NCI-H1694 (cell line): ENCODE measurements around the gene TWIST2.

Experiments
- DNase-seq: peaks from one replicate; lab custom pipeline; 2025; lab: John Stamatoyannopoulos, UW

Gene TWIST2

GRCh38 chr2:238905224-238905623 lies 57.3 kb downstream of the TWIST2 start:
- DNase-seq, result no peak

- no peak for DNase-seq
These were observed 57.8 kb downstream of the TWIST2 start for GRCh38 chr2:238905644-238906043.

- DNase-seq, result no peak
These were observed 58.5 kb downstream of the TWIST2 start for GRCh38 chr2:238906254-238906935.

GRCh38 chr2:238906936-238907716 lies 59.2 kb downstream of the TWIST2 start:
- DNase-seq, result no peak

GRCh38 chr2:238907717-238908173 lies 59.9 kb downstream of the TWIST2 start:
- no peak for DNase-seq

GRCh38 chr2:238908960-238909951 lies 61.4 kb downstream of the TWIST2 start:
- no peak for DNase-seq

GRCh38 chr2:238910751-238911351 lies 63.0 kb downstream of the TWIST2 start:
- DNase-seq, result peak; percentile 5

GRCh38 chr2:238911376-238912227 lies 63.7 kb downstream of the TWIST2 start:
- no peak for DNase-seq

GRCh38 chr2:238912228-238912915 lies 64.5 kb downstream of the TWIST2 start:
- no peak for DNase-seq

GRCh38 chr2:238912916-238913875 lies 65.3 kb downstream of the TWIST2 start:
- no peak for DNase-seq

GRCh38 chr2:238913931-238914647 lies 66.2 kb downstream of the TWIST2 start:
- no peak for DNase-seq

- DNase-seq, result no peak
These were observed 66.7 kb downstream of the TWIST2 start for GRCh38 chr2:238914648-238915015.

- DNase-seq, result no peak
These were observed 67.3 kb downstream of the TWIST2 start for GRCh38 chr2:238915196-238915595.

- DNase-seq, result no peak
These were observed 67.7 kb downstream of the TWIST2 start for GRCh38 chr2:238915596-238915995.

GRCh38 chr2:238916176-238916874 lies 68.4 kb downstream of the TWIST2 start:
- no peak for DNase-seq

- DNase-seq, result no peak
These were observed 69.1 kb downstream of the TWIST2 start for GRCh38 chr2:238916875-238917590.

- no peak for DNase-seq
These were observed 71.4 kb downstream of the TWIST2 start for GRCh38 chr2:238919307-238919706.
